Spleen (tissue), 11 donors: Measurements from ENCODE around the gene SOAT2. TPM values are rescaled to one million over a fixed set of nuclear protein-coding genes. Genes with fewer than 3 reads are reported as not detected.

Experiments
- DNase-seq: peaks from one replicate; pipeline ENCODE4 v3.0.0-alpha.2; 2020
- H3K27ac ChIP-seq, 8 donors: fragments of 200-600 bp; sonication (generic) in 7 of 8; 1 replicate in 4 of 8; 2 replicates in 4 of 8; pipeline versions ENCODE4 v1.5.0 to v1.8.0; 2016 to 2021; ENCODE audit warnings: inconsistent platforms in 4 of 8, mild to moderate bottlenecking in 4 of 8, moderate library complexity in 1 of 8
- H3K27me3 ChIP-seq, 7 donors: fragments of 200-600 bp; sonication (generic) in 6 of 7; replicated peaks in 1 of 7; 1 replicate in 4 of 7; 2 replicates in 3 of 7; pipeline versions ENCODE4 v1.5.0 to v1.8.0; 2016 to 2021; ENCODE audit warnings: inconsistent platforms in 3 of 7, mild to moderate bottlenecking in 1 of 7
- H3K36me3 ChIP-seq, 6 donors: fragments of 200-600 bp; sonication (generic) in 5 of 6; 1 replicate in 4 of 6; 2 replicates in 2 of 6; pipeline versions ENCODE4 v1.5.0 to v1.8.0; 2016 to 2021; ENCODE audit warnings: inconsistent platforms in 2 of 6
- H3K4me1 ChIP-seq, 6 donors: fragments of 200-600 bp; sonication (generic) in 5 of 6; 1 replicate in 3 of 6; 2 replicates in 3 of 6; pipeline versions ENCODE4 v1.5.0 to v1.8.0; 2016 to 2021; ENCODE audit warnings: inconsistent platforms in 3 of 6
- H3K4me3 ChIP-seq, 8 donors: fragments of 200-600 bp; sonication (generic) in 7 of 8; 1 replicate in 4 of 8; 2 replicates in 4 of 8; pipeline versions ENCODE4 v1.5.0 to v1.8.0; 2016 to 2021; ENCODE audit warnings: inconsistent platforms in 4 of 8, mild to moderate bottlenecking in 4 of 8, moderate library complexity in 2 of 8
- H3K9me3 ChIP-seq, 8 donors: fragments of 200-600 bp; sonication (generic) in 7 of 8; 1 replicate in 4 of 8; 2 replicates in 4 of 8; pipeline versions ENCODE4 v1.5.0 to v1.8.0; 2016 to 2021; ENCODE audit warnings: inconsistent platforms in 4 of 8
- POLR2A ChIP-seq, 3 donors: fragments of 450-650 bp; IDR thresholded peaks; one replicate each; pipeline ENCODE4 v1.5.1; 2017; ENCODE audit warnings: antibody characterized with exemption in 3 of 3, mild to moderate bottlenecking in 1 of 3
- POLR2AphosphoS5 ChIP-seq, 3 donors: sonication (generic); formaldehyde crosslinking; IDR thresholded peaks; one replicate each; pipeline ENCODE4 v1.5.1; 2017; ENCODE audit warnings: antibody characterized with exemption in 3 of 3
- WGBS, 5 donors: extraction: QIAGEN DNeasy Blood & Tissue Kit in 3 of 5; methylation state at CpG; one replicate each; pipeline versions ENCODE4 v1.1.5 to v1.1.7; 2013 to 2018; 5-methylcytosine and 5-hydroxymethylcytosine counted together
- intact Hi-C: fragments of 100-400 bp; cut with DNase I; formaldehyde crosslinking; loops from one replicate; pipeline ENCODE4 v1.15.0; 2023; ENCODE audit warnings: low total_unique reads
- polyA plus RNA-seq, 3 donors: library from polyadenylated mRNA; stranded (reverse); fragments of 200-250 nt; gene quantifications; one replicate each; pipeline ENCODE4 v1.2.1, GENCODE V29; 2013
- total RNA-seq, 7 donors: library from RNA; depleted of rRNA in 3 of 7; stranded (reverse); fragments of >200 nt in 3 of 7; fragmentation: NEBNext Ultra II Directional in 4 of 7; extraction: Animal tissue kit (Norgen Biotek cat#: 25700) in 4 of 7; gene quantifications; one replicate each; pipeline versions ENCODE4 v1.1.0 to v1.2.1, GENCODE V29; 2016 to 2021
- TF ChIP-seq, protein P1 (sequence below), 11 experiments: fragments of 200-600 bp in 7 of 11; fragments of 450-650 bp in 4 of 11; sonication (generic) in 4 of 11; IDR thresholded peaks in 8 of 11; conservative IDR thresholded peaks in 3 of 11; 1 replicate in 7 of 11; 2 replicates in 4 of 11; pipeline versions ENCODE4 v1.4.0 to v1.8.0; 2016 to 2021; ENCODE audit warnings: antibody characterized with exemption in 11 of 11, inconsistent platforms in 4 of 11, mild to moderate bottlenecking in 1 of 11
- donor health status: healthy with polysubstance abuse.
- donor health status: DM: no; HTN: no; CAD: no; lungs with moderate emphysema.
- donor health status: DM: no; HTN: no; CAD: no.
- donor health status: Bipolar disorder and iron deficiency.
- donor health status: healthy.
- donor health status: DM: no; HTN: no; CAD: no.
- donor health status: DM: yes; HTN: yes; CAD: no.

Gene SOAT2
- total and polyA plus RNA-seq, 10 donors = 0.37 to 2.2 (median 0.56) TPM; not detected in 1

DNA sequence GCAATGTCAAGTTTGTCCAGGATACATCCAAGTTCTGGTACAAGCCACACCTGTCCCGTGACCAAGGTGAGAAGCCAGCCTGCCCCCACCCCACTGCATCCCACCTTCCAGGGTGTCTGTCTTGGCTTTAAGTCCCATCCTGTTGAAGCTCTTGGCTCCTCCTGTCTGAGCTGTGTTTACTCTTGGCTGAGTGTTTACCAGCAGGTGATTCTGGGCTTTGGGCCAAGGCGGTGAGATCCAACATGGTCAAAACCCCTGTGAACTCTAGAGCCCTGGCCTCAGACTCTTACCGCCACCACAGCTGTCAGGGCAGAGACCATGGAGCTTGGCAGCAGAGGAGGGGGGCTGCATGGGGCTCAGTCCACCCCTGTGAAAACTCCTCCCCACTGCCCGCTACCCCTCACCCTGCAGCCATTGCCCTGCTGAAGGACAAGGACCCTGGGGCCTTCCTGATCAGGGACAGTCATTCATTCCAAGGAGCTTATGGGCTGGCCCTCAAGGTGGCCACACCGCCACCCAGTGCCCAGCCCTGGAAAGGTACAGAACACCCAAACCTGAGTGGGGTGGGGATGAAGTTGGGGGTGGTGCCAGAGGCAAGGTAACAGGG, 41.8 kb upstream of the SOAT2 start:
- Histone ChIP-seq H3K4me1 (peaks cover 8 to 91% (median 36%) of the 10 kb centered on the region in 6 donors), H3K27me3 (peaks cover 0 to 11% (median 0%) of the 10 kb centered on the region in 7 donors), H3K4me3 (no peak overlapping the region), H3K27ac (peak overlapping the region in 5 of 8 donors; percentile 20 to 94 (median 59)), H3K36me3 (peaks cover 0 to 100% (median 66%) of the 10 kb centered on the region in 6 donors), H3K9me3 (no peaks in the 10 kb centered on the region)
- TF ChIP-seq, protein P1, sequence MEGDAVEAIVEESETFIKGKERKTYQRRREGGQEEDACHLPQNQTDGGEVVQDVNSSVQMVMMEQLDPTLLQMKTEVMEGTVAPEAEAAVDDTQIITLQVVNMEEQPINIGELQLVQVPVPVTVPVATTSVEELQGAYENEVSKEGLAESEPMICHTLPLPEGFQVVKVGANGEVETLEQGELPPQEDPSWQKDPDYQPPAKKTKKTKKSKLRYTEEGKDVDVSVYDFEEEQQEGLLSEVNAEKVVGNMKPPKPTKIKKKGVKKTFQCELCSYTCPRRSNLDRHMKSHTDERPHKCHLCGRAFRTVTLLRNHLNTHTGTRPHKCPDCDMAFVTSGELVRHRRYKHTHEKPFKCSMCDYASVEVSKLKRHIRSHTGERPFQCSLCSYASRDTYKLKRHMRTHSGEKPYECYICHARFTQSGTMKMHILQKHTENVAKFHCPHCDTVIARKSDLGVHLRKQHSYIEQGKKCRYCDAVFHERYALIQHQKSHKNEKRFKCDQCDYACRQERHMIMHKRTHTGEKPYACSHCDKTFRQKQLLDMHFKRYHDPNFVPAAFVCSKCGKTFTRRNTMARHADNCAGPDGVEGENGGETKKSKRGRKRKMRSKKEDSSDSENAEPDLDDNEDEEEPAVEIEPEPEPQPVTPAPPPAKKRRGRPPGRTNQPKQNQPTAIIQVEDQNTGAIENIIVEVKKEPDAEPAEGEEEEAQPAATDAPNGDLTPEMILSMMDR (IDR thresholded peaks at IDR 0.05 in 8 of 11, conservative IDR thresholded peaks at IDR 0.05 in 3 of 11) = no peak
- TF ChIP-seq POLR2AphosphoS5 (IDR thresholded peaks at IDR 0.05) = peak in 2 of 3 donors; percentile 34 to 61
- WGBS, 5 donors = 71 to 87% (median 81%) methylated on average over 2 to 5 of the region's 5 CpGs
- intact Hi-C loops = no loop called here
- DNase-seq = peak; percentile 70

DNA sequence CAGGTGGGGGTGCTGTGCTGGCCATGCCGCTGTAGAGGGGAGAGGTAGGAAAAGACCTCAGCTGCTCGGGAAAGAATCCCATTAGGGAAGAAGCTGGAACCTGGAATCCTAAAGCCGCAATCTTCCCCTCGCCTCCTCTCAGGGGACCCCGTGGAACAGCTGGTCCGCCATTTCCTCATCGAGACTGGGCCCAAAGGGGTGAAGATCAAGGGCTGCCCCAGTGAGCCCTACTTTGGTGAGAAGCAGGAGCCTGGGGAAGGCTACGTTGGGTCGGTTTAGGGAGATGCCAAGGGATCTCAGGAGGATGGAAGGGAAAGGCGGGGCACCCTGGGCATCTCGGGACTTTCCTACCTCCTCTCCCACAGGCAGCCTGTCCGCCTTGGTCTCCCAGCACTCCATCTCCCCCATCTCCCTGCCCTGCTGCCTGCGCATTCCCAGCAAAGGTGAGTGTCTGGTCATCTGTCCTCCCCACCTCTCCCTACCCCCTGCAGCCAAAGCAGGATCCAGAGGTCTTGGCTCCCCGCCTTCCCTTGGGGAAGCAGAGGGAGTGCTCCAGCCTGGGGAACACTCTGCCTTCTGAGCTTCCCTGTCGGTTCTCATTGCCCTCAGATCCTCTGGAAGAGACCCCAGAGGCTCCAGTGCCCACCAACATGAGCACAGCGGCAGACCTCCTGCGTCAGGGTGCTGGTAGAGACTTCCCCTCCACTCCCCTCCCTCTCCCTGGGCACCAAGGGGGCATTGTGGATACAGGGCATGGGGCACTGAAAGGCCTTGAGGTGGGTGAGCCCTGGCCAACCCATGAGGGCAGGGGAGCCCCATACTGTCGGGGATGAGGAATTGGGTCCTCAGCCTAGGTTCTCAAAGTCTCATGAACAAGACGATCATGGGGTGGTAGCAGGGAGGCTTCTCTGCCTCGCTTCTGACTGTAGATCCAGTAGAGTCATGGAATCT, 41.0 kb upstream of the SOAT2 start:
- Histone ChIP-seq H3K27me3 (peaks cover 0 to 11% (median 0%) of the 10 kb centered on the region in 7 donors), H3K4me1 (peaks cover 8 to 91% (median 37%) of the 10 kb centered on the region in 6 donors), H3K36me3 (peaks cover 0 to 100% (median 65%) of the 10 kb centered on the region in 6 donors), H3K27ac (peak overlapping the region in 5 of 8 donors; percentile 48 to 94 (median 59)), H3K9me3 (no peaks in the 10 kb centered on the region), H3K4me3 (no peak overlapping the region)
- 73 to 84% (median 79%) methylated on average over 19 to 20 of the region's 20 CpGs for WGBS, 5 donors
- intact Hi-C loops = no loop called here
- TF ChIP-seq POLR2AphosphoS5 (IDR thresholded peaks at IDR 0.05) = peak; percentile 43 to 48 (median 46)
- TF ChIP-seq, protein P1 (IDR thresholded peaks at IDR 0.05 in 8 of 11, conservative IDR thresholded peaks at IDR 0.05 in 3 of 11) = no peak
- no peak for TF ChIP-seq POLR2A (IDR thresholded peaks at IDR 0.05)
- peak; percentile 63 for DNase-seq

DNA sequence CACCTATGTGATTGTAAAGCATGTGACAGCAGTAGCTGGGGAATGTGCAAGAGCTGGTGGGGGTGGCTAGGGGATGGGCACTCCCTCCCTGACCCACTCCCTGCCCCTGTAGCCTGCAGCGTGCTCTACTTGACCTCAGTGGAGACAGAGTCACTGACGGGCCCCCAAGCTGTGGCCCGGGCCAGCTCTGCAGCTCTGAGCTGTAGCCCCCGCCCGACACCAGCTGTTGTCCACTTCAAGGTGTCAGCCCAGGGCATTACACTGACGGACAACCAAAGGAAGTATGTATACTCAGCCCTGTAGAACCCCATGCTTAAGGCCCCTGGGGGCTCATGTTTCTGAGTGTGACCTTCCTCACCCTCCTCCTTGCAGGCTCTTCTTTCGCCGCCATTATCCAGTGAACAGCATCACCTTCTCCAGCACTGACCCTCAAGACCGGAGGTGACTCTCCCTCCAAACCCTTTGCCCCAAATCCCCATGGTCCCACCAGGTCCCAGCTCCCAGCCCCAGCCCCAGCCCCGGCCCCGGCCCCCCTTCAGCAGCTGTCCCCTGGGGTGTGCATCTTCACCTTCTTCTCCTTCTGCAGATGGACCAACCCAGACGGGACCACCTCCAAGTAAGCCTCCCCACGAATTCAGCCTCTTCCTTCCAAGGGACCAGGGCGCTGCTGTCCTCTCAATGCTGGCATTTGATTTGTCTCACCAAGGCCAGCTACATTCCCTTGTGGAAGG, 40.1 kb upstream of the SOAT2 start:
- no peak for TF ChIP-seq POLR2A (IDR thresholded peaks at IDR 0.05)
- peak; percentile 21 to 75 (median 46) for TF ChIP-seq POLR2AphosphoS5 (IDR thresholded peaks at IDR 0.05)
- DNase-seq = peak; percentile 74
- Histone ChIP-seq H3K27ac (peak overlapping the region in 5 of 8 donors; percentile 48 to 94 (median 59)), H3K4me1 (peaks cover 8 to 91% (median 40%) of the 10 kb centered on the region in 6 donors), H3K36me3 (peaks cover 0 to 100% (median 60%) of the 10 kb centered on the region in 6 donors), H3K4me3 (no peak overlapping the region), H3K27me3 (peaks cover 0 to 11% (median 0%) of the 10 kb centered on the region in 7 donors), H3K9me3 (no peaks in the 10 kb centered on the region)
- intact Hi-C loops = no loop called here
- WGBS, 5 donors = 71 to 89% (median 78%) methylated on average over 11 to 14 of the region's 14 CpGs
